Globus pallidus (tissue), 1 donor: ENCODE data around the gene LYPD6B.
"Not testable (repeated sequence)": the region's sequence is repeated elsewhere in the genome, so short reads cannot be mapped to it uniquely, and the experiment has no call there.

Experiments
- DNase-seq: peaks from one replicate; pipeline ENCODE4 v3.0.0-alpha.2; 2015; ENCODE audit warnings: low spot score

LYPD6B gene

DNA sequence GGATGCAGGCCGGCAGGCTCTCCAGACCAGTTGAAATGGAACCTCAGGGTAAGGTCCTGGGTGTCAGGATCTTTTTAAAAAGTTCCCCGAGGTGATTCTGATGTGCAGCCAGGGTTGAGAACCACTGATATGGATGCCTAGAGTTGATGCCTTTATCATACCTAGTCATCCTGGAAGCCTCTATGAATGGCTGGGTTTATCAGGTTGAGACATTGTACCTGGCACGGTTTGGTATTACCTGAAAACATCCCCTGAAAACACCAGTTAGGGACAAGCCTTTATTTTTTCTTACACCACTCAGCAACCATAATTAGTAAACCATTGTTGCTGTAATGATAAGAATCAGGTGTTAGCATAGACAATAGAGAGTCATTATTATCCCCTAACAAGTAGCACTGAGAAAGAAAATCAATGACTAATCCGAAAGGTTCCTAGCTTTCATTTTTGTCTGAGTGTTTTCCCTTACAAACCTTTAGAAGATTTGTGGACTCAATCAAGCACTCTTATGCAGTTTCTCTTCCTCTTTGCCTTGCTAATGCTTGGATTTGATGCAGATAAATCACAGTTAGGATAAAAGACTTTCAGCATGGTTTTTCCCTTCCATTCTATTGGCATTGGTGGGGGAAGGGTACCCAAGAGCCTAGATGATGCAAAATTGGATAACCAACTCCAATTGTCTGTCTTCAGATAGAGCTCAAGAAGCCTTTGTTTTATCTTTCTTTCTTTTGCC lies 175.4 kb downstream of the LYPD6B start:
- DNase-seq: no peak

DNA sequence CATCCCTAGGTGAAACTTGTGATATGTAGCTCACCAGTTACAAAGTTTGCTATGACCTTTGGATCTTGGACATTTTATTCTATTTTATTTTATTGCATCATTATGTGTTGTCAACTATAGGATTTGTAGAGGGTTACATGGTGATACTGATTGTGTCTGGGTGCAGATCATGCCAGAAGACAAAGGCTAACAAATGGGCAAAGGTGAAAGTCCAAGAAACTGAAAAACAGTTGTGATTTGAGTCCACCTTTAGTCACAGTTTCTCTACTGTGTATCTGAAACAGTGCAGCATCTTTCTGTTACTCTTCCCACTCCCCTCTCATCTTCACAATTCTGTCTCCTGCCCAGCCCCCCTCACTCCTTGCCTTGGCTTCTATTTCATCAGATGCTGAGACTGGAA lies 180.0 kb downstream of the LYPD6B start:
- no peak for DNase-seq

DNA sequence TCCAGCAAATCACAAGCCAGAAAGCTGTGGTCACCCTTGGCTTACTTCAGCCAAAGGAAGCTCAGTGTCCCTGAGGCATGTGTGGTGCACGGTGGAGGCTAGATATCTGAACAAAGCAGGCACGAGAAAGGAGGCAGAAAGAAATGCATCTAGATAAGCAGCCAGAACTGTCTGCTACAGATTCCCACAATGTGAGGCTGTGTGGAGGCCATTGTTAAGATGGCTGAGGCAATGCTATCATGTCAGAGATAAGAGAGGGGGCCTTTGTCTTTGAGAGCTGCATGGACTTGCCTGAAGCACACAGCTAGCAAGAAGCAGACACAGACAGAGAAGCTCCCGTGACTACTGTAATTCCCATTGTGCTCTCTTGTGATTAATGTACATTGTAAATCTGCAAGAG lies 181.4 kb downstream of the LYPD6B start:
- peak; percentile 58 for DNase-seq

DNA sequence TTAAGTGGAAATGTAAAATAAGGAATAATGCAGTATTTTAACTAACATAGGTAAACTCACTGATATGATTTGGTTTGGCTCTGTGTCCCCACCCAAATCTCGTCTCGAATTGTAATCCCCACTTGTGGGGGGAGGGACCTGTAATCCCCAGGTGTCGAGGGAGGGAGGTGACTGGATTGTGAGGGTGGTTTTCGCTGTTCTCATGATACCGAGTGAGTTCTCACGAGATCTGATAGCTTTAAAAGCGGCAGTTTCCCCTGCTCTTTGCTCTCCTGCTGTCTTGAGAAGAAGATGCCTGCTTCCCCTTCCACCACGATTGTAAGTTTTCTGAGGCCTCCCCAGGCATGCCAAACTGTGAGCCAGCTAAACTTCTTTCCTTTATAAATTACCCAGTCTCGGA lies 182.5 kb downstream of the LYPD6B start:
- no peak for DNase-seq

DNA sequence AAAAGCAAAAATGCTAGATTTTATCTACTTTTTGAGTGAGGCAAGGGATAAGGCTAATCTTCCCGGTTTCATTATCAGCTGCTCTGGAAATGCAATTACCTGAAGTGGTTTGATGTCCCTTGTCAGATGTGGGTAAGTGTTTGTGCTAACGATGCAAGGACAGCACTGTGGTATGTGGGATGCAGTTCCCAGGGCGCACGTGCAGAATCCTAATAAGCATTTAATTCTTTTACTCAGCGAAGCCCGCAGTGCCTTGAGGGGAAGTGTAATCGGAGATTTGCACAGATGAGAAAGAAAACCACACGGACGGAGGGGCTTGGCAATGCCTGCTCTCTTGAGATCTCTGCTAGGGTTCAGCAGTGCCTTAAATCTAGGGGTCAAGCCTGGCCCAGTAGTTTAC lies 183.4 kb downstream of the LYPD6B start:
- DNase-seq: no peak

DNA sequence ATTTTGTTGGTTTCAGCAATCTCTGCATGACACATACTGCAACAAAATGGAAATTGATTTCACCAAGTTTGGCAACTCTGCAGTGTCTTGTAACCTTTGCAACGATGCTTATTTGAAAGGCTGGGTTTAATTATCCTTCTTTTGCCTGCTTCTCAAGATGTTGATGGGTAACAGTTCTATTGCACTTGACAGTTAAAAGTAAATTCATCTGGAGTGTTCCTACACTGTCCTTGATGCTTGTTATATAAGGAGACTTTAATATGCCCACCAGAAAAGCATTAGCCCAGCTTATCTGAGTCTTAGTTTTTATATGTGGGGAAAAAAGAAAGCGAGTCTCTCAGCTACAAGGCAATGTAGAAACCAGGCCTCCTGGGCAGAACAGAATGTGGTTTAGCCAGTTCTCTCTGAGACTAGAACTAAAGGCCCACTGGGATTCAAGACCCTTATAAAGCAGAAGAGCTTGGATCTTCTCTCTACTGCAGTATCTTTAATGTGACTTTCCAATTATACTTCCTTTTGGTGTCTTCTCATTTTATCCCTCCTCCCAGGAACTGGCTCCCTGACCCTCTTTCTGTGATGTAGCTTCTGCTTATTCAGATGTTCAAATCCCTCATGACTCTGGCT lies 185.1 kb downstream of the LYPD6B start:
- no peak for DNase-seq

DNA sequence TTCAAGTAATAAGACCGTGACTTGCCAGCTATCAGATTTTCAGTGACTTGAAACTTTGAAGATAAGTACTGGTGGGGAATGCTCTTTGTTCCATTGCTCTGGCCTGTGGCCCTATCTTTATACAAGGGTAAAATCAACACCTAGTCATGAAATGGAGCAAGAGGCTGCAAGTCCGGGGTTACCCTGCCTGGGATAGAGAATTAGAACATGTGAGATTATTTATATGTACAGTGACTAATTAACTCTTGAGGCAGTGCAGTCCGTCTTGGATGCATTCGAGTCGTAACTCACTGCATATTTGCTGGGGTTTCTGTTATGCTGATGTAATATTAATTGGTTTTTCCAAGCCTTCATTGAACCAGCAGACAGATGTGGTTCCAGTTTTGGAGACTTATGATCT lies 186.0 kb downstream of the LYPD6B start:
- no peak for DNase-seq

DNA sequence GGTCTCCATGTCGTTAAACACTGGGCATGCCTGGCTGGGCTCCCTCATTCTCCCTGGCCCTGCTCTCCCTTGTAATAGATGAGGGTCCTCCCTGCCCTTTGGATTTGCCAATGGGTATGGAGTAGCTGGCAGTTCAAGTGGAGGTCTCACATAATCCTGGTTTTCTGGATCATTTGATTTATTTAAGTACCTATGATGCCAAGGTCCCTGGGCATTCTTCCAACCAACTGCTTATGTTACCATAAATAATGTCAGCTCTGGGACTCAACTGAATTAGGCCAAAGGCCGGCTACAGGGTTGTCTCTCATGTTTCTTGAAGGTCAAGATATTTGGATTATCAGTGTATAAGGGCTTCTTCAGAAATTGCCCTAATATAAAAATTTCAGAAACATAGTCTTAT lies 186.9 kb downstream of the LYPD6B start:
- no peak for DNase-seq

DNA sequence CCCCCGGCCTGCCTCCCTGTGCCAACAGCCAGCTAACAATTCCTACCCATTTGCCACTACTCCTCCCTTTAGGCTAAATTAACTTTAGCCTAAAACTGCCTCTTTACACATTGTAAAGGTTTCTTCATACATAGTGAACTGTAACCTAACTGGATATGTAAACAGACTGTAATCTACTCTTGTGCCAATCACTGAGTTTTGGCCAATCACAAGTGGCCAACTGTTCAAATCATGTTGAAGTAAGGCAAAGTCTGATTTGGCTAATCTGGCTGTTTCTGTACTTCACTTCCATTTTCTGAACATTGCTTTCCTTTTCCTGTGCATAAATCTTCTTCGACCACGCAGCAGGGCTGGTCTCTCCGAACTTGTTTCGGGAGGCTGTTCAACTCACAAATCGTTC lies 188.3 kb downstream of the LYPD6B start:
- no peak for DNase-seq

DNA sequence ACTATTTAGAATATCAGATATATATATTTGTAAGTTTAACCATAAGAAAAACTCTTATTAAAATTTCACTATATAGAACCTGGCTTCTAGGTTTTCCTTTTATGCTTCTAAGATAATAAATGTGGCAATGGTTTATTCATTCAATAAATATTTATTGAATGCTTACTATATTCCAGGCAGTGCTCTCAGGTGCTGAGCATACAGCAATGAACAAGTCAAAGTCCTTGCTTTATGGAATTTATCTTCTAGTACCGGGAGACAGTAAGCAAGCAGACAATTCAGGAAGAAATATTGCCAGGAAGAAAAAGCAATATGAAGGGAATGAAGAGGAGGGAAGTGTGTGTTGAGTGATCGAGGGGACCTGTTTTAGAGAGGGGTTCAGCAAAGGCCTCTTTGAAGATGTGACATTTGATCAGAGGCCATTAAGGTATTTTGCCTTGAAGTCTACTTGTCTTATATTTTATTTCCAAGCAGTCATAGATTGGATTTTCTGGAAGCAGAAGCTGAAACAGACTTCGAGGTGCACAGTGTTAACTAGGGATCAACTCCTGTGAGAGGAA lies 197.4 kb downstream of the LYPD6B start:
- no peak for DNase-seq

DNA sequence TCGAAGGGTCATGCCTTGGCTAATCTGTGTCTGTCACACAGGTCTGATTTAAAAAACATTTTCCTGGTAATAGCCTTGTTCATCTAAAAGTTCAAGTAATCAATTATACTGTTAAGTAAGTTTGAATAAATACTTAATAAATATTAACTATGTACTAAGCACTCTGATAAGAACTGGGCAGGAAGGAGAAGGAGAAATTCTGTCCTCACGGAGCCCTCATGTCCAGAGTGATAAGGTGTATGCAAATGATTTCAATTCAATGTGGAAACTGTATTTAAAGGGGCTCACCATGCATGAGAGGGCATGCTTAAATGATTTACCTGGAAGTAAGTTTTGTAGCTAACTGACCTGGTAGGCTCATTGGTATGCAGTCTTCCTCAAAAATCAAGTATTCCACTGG lies 197.9 kb downstream of the LYPD6B start:
- no peak for DNase-seq

DNA sequence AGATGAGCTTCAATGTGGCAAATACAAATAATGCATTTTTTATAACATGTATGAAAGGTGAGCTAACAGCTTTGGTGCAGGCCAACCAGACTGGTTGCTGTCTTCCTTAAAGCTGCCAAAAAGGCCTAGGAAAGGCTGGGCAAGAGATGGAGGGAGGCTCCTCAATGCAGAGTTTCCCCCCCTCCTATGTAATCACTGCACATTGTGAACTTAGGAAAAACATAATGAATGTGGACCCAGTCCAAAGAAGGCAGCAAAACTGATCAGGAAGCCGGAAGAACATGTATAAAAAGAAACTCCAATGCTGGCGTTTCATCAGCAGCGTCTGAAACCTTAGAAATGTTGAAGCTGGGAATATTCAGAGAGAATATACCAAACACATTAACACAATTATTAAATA lies 207.7 kb downstream of the LYPD6B start:
- DNase-seq: no peak

DNA sequence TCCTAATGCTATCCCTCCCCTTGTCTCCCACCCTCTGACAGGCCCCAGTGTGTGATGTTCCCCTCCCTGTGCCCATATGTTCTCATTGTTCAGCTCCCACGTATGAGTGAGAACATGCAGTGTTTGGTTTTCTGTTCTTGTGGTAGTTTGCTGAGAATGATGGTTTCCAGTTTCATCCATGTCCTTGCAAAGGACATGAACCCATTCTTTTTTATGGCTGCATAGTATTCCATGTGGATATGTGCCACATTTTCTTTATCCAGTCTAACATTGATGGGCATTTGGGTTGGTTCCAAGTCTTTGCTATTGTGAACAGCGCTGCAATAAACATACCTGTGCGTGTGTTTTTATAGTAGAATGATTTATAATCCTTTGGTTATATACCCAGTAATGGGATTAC lies 212.9 kb downstream of the LYPD6B start:
- not testable (repeated sequence) for DNase-seq

DNA sequence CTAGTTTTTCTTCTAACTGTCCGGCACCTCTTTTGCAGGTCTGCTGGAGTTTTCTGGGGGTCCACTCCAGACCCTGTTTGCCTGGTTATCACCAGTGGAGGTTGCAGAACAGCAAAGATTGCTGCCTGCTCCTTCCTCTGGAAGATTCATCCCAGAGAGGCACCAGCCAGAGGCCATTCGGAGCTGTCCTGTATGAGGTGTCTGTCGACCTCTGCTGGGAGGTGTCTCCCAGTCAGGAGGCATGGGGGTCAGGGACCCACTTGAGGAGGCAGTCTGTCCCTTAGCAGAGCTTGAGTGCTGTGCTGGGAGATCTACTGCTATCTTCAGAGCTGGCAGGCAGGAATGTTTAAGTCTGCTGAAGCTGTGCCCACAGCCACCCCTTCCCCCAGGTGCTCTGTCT lies 218.4 kb downstream of the LYPD6B start:
- DNase-seq: not testable (repeated sequence)

DNA sequence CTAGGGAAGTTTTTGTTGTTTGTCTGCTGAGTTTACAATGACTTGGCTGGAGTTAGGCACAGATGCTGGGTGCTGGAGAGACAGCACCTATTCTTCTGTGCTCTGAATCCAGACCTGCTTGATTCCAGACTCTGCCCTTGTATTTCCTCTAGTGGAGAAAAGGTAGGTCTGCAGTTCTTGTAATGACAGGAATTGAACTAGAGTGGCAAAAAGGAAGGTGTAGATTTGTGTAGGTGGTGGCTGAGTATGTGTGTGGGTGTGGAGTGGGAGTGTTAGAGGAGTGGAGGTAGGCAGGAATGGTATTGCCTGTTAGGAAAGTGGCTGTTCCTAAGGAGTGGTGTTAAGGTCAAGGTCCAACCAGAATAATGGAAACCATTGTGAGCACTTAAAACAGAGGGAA lies 220.0 kb downstream of the LYPD6B start:
- DNase-seq: no peak

DNA sequence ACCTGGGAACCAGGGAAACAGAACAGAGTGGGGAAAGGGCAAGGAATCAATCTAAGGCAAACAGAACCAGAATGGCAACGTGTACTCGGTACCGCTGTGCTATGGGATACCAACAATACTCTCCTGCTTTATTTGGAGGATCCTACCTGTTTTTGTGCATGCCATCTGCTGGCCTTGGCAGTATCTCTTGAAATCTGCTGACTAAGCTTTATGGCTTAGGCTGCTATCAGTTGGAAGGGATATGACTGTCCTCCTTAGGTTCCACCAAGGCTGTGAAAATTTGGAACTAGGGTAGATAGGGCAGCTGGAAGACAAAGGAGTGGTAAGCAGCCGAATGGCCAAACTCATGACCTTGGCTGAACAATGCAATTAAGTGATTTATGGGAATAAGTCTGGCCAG lies 220.6 kb downstream of the LYPD6B start:
- DNase-seq: no peak

DNA sequence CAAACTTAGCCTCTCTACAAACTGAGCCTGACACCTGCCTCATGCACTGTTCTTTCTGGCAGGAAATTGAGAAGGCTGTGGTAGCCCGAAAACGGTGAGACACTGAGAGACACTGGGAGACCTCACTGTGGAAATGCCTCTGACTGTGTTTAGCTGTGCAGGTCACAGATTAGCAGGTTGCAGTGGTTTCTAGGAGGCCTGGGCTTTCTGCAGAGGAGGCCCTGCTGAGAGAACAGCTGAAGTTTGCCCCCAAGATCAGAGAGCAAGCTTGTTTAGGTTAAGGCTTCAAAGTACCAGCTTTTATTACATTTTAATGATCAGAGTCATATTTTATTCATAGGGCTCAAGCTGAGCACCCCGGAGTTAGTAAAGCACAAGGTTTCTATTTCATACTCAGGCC lies 223.2 kb downstream of the LYPD6B start:
- DNase-seq: no peak
